GM12878 (cell line): Measurements from ENCODE around the gene MRPL54. TPM values are rescaled to one million over a fixed set of nuclear protein-coding genes. Genes with fewer than 3 reads are reported as not detected.

ENCODE experiments used
- ATAC-seq: fragments of 200-7000 bp; cut with Tn5 transposase; 3 replicates; pipeline ENCODE4 v1.9.1; 2020; ENCODE audit warnings: mild to moderate bottlenecking, moderate library complexity
- BruUV-seq: library from RNA; stranded (reverse); fragments of 400-500 nt; replicated peaks from 2 replicates; lab custom pipeline; 2021; lab: Mats Ljungman, UMichigan
- CTCF ChIA-PET: fragments of 300-600 bp; sonication (Branson Sonifier 250); formaldehyde crosslinking; extraction: SDS; loops from one replicate; lab custom pipeline; 2021; ENCODE audit warnings: inconsistent platforms; lab: Yijun Ruan, JAX
- POLR2A ChIA-PET: fragments of 350-600 bp; formaldehyde crosslinking; extraction: SDS; loops from one replicate; lab custom pipeline; 2021; ENCODE audit warnings: inconsistent platforms; lab: Charles Lee
- RAD21 ChIA-PET: fragments of 300-600 bp; sonication (Branson Sonifier 250); formaldehyde crosslinking; loops from one replicate; lab custom pipeline; 2023; ENCODE audit warnings: antibody characterized with exemption; ENCODE audit not compliant: unreplicated experiment; lab: Charles Lee
- SMC1A ChIA-PET: fragments of 300-600 bp; sonication (Branson Sonifier 250); formaldehyde crosslinking; loops from one replicate; lab custom pipeline; 2023; ENCODE audit not compliant: unreplicated experiment, uncharacterized antibody; lab: Charles Lee
- DNase-seq: peaks from one replicate; pipeline ENCODE4 v3.0.0-alpha.2; 2011; ENCODE audit warnings: low read depth, low spot score
- FAIRE-seq: peaks from 3 replicates; lab custom pipeline; 2011; peaks lifted over from hg19 to GRCh38; lab: Jason Lieb, UNC
- H2AFZ ChIP-seq: 2 replicates; pipeline ENCODE4 v1.6.0; 2011; ENCODE audit warnings: low read depth, low read length, control low read depth; ENCODE audit not compliant: control insufficient read depth
- H3K27ac ChIP-seq: 2 replicates; pipeline ENCODE4 v1.5.1; 2011; ENCODE audit warnings: control low read depth; ENCODE audit not compliant: control insufficient read depth, insufficient read depth
- H3K27me3 ChIP-seq, 2 experiments: replicated peaks in 1 of 2; 2 replicates each; pipeline versions ENCODE4 v1.6.0 to v1.6.1; 2011; ENCODE audit warnings: low read length in 1 of 2; ENCODE audit not compliant: control insufficient read depth in 2 of 2, insufficient read depth in 2 of 2
- H3K36me3 ChIP-seq, 2 experiments: 2 replicates each; pipeline ENCODE4 v1.5.1; 2011; ENCODE audit warnings: low read length in 1 of 2; ENCODE audit not compliant: control insufficient read depth in 2 of 2, insufficient read depth in 2 of 2
- H3K4me1 ChIP-seq: 2 replicates; pipeline ENCODE4 v1.6.1; 2011; ENCODE audit warnings: mild to moderate bottlenecking, low read length, moderate library complexity, mixed read lengths; ENCODE audit not compliant: control insufficient read depth, insufficient read depth
- H3K4me2 ChIP-seq: 2 replicates; pipeline ENCODE4 v1.6.0; 2011; ENCODE audit warnings: control low read depth; ENCODE audit not compliant: control insufficient read depth, insufficient read depth
- H3K4me3 ChIP-seq: fragments of 200-600 bp; sonication (generic); 2 replicates; pipeline ENCODE4 v1.5.1; 2016
- H3K79me2 ChIP-seq: 2 replicates; pipeline ENCODE4 v1.6.0; 2011; ENCODE audit warnings: low read length; ENCODE audit not compliant: control insufficient read depth, insufficient read depth
- H3K9ac ChIP-seq: 2 replicates; pipeline ENCODE4 v1.8.0; 2011; ENCODE audit warnings: low read length, control low read depth, mixed read lengths; ENCODE audit not compliant: control insufficient read depth, insufficient read depth
- H3K9me3 ChIP-seq: replicated peaks from 3 replicates; pipeline ENCODE4 v1.5.1; 2011; ENCODE audit warnings: mild to moderate bottlenecking, low read length; ENCODE audit not compliant: control insufficient read depth, insufficient read depth
- H4K20me1 ChIP-seq: 2 replicates; pipeline ENCODE4 v1.6.0; 2011; ENCODE audit not compliant: control insufficient read depth, insufficient read depth
- LARP7 ChIP-seq: fragments of 450-650 bp; IDR thresholded peaks from 2 replicates; pipeline ENCODE4 v1.6.1; 2017; ENCODE audit warnings: mild to moderate bottlenecking
- RFX5 ChIP-seq: IDR thresholded peaks from 2 replicates; pipeline ENCODE4 v1.6.1; 2011; ENCODE audit warnings: low read depth, low read length, improper control_type of control experiment
- SIN3A ChIP-seq: IDR thresholded peaks from 2 replicates; pipeline ENCODE4 v1.6.1; 2012; ENCODE audit warnings: low read depth, low read length, improper control_type of control experiment
- SUPT20H ChIP-seq: IDR thresholded peaks from 2 replicates; pipeline ENCODE4 v1.6.1; 2011; ENCODE audit warnings: low read depth, mild to moderate bottlenecking, low read length, moderate library complexity, borderline replicate concordance; ENCODE audit not compliant: control insufficient read depth
- WGBS: methylation state at CpG from one replicate; pipeline ENCODE4 v1.1.6; 2016; ENCODE audit warnings: low lambda C conversion rate; ENCODE audit not compliant: insufficient replicate concordance, insufficient coverage; ENCODE audit errors: missing lambda C conversion rate; 5-methylcytosine and 5-hydroxymethylcytosine counted together
- in situ Hi-C: fragments of 300-500 bp; cut with MboI; formaldehyde crosslinking; loops from 9 replicates; pipeline ENCODE4 v1.14.3; 2018; ENCODE audit warnings: mixed read lengths
- intact Hi-C: fragments of 100-400 bp; cut with micrococcal nuclease; formaldehyde crosslinking; loops from one replicate; pipeline ENCODE4 v1.14.2; 2022; ENCODE audit not compliant: unreplicated experiment
- polyA plus RNA-seq, 11 experiments: library from polyadenylated mRNA; depleted of rRNA in 4 of 11; unstranded in 6 of 11; stranded (reverse) in 5 of 11; fragments of >200 nt; fragmentation: Nextera tagmentation in 4 of 11; fragmentation: Illumina TruSeq in 1 of 11; extraction: Ambion mirVana in 4 of 11; extraction: Trizol in 1 of 11; gene quantifications; 1 replicate in 1 of 11; 2 replicates in 10 of 11; pipeline versions ENCODE4 v1.2.1 to v1.2.3, GENCODE V29; 2011 to 2016; ENCODE audit warnings: inconsistent platforms in 2 of 11, missing spikeins in 2 of 11, low read depth in 1 of 11
- total RNA-seq, 4 experiments: library from RNA; depleted of rRNA in 3 of 4; stranded (reverse); fragments of >200 nt in 3 of 4; fragmentation: Illumina TruSeq in 1 of 4; extraction: Trizol in 1 of 4; gene quantifications; 2 replicates each; pipeline versions ENCODE4 v1.2.1 to v1.2.3, GENCODE V29; 2013 to 2021
- TF ChIP-seq, protein P1 (sequence below), 3 experiments: IDR thresholded peaks in 2 of 3; conservative IDR thresholded peaks in 1 of 3; 2 replicates each; pipeline ENCODE4 v1.5.1; 2011; ENCODE audit warnings: low read depth in 3 of 3, low read length in 3 of 3, mild to moderate bottlenecking in 3 of 3, control low read depth in 2 of 3, moderate library complexity in 2 of 3, inconsistent platforms in 1 of 3, mixed read lengths in 1 of 3; ENCODE audit not compliant: control insufficient read depth in 2 of 3, insufficient read depth in 1 of 3; ENCODE audit errors: extremely low read depth in 1 of 3
- TF ChIP-seq, protein P2 (sequence below): fragments of 450-650 bp; conservative IDR thresholded peaks from 2 replicates; pipeline ENCODE4 v1.6.1; 2017; ENCODE audit warnings: mild to moderate bottlenecking, moderate library complexity

MRPL54 gene
- total and polyA plus RNA-seq, 10 of the 15 experiments (the other 5 are each of a cell fraction or from before 2014, with no cell fraction given), result 3.1 to 98.7 (median 75.2) TPM

DNA sequence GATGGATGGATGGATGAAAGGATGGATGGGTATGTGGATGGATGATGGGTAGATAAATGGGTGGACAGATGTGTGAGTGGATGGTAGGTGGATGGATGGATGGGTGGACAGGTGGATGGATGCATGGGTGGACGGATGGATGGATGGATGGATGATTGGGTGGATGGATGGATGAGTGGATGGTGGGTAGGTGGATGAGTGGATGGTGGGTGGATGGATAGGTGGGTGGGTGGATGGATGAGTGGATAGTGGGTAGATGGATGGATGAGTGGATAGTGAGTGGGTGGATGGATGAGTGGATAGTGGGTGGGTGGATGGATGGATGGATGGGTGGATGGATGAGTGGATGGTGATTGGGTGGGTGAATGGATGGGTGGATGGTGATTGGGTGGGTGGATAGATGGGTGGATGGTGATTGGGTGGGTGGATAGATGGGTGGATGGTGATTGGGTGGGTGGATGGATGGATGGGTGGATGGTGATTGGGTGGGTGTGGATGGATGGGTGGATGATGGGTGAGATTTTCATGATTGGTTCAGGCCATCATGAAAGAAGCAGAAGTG is 14.1 kb downstream of the MRPL54 start:
- no peaks in the 10 kb centered on the region; the same call in 2 of the 3 replicates for H3K9me3 ChIP-seq
- POLR2A ChIA-PET, result no interaction called here
- 44% methylated on average over 1 of the region's 1 CpG for WGBS
- no peak for DNase-seq
- no peak overlapping the region for H3K9ac ChIP-seq
- CTCF ChIA-PET, result no interaction called here
- H2AFZ ChIP-seq, result no peak overlapping the region
- no peak overlapping the region for H3K4me3 ChIP-seq
- intact Hi-C loops (no loop called here), in situ Hi-C loops (no loop called here)
- ATAC-seq, result no peak
- no peaks in the 10 kb centered on the region for H3K4me1 ChIP-seq
- no peaks in the 10 kb centered on the region for H3K79me2 ChIP-seq
- H4K20me1 ChIP-seq, result no peaks in the 10 kb centered on the region
- SMC1A ChIA-PET, result no interaction called here
- BruUV-seq, result no TSS peak
- H3K27me3 ChIP-seq, result no peaks in the 10 kb centered on the region
- TF ChIP-seq, protein P1, sequence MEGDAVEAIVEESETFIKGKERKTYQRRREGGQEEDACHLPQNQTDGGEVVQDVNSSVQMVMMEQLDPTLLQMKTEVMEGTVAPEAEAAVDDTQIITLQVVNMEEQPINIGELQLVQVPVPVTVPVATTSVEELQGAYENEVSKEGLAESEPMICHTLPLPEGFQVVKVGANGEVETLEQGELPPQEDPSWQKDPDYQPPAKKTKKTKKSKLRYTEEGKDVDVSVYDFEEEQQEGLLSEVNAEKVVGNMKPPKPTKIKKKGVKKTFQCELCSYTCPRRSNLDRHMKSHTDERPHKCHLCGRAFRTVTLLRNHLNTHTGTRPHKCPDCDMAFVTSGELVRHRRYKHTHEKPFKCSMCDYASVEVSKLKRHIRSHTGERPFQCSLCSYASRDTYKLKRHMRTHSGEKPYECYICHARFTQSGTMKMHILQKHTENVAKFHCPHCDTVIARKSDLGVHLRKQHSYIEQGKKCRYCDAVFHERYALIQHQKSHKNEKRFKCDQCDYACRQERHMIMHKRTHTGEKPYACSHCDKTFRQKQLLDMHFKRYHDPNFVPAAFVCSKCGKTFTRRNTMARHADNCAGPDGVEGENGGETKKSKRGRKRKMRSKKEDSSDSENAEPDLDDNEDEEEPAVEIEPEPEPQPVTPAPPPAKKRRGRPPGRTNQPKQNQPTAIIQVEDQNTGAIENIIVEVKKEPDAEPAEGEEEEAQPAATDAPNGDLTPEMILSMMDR (IDR thresholded peaks at IDR 0.05 in 2 of 3, conservative IDR thresholded peaks at IDR 0.05 in 1 of 3; ENCODE audit: control insufficient read depth in 2 of 3, extremely low read depth in 1 of 3, insufficient read depth in 1 of 3, low read depth in 3 of 3, low read length in 3 of 3), result no peak
- TF ChIP-seq, all 136 proteins: peak for 0
- RAD21 ChIA-PET, result no interaction called here
- FAIRE-seq, result no peak
- Histone ChIP-seq H3K4me2 (no peak overlapping the region), H3K27ac (no peak overlapping the region), H3K36me3 (no peaks in the 10 kb centered on the region)

DNA sequence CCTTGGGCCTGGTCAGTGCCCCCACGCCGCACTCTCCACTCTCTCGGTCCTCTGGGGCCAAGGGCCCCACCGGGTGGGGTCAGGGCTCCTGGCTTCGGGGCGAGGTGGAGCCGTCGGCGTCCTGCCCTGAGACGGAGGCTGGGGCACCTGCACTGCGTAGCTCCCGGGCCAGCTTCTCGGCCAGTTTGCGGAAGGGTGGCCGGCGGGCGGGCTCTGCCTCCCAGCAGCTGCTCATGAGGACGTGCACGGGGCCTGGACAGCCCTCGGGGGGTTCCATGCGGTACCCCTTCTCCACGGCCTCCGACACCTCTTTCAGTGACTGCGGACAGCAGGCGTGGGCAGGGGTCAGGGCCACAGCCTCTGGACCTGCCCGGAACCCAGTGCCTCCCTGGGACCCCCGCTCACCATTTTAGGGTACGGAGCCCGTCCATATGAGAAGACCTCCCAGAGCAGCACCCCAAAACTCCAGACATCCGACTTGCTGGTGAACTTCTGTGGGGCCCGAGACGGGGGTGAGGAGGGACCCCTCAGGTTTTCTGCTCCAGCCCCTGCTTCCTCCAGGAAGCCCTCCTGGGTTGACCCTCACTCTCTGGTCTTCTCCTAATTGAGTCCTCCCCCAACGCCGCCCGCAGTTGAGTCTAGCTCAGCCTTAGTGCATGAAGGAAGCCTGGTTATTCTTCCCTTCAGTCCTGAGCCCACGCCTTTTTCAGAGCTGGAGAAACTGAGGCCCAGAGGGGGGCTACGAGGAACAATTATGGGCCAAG is 15.8 kb downstream of the MRPL54 start:
- Histone ChIP-seq H3K4me1 (no peaks in the 10 kb centered on the region), H3K79me2 (no peaks in the 10 kb centered on the region), H3K36me3 (no peaks in the 10 kb centered on the region), H3K4me3 (no peak overlapping the region), H2AFZ (no peak overlapping the region), H3K4me2 (no peak overlapping the region), H3K9ac (no peak overlapping the region), H3K27me3 (no peaks in the 10 kb centered on the region), H3K27ac (no peak overlapping the region), H3K9me3 (no peaks in the 10 kb centered on the region; the same call in 2 of the 3 replicates), H4K20me1 (no peaks in the 10 kb centered on the region)
- WGBS, result 72% methylated on average over 35 of the region's 37 CpGs
- ChIA-PET SMC1A (no interaction called here), CTCF (no interaction called here), POLR2A (no interaction called here), RAD21 (no interaction called here)
- intact Hi-C loops, result no loop called here
- FAIRE-seq, result no peak
- in situ Hi-C loops, result no loop called here
- BruUV-seq, result no TSS peak
- no peak for DNase-seq
- ATAC-seq, result no peak
- TF ChIP-seq, protein P1 (IDR thresholded peaks at IDR 0.05 in 2 of 3, conservative IDR thresholded peaks at IDR 0.05 in 1 of 3; ENCODE audit: control insufficient read depth in 2 of 3, extremely low read depth in 1 of 3, insufficient read depth in 1 of 3, low read depth in 3 of 3, low read length in 3 of 3), result no peak
- no peak for TF ChIP-seq LARP7
- TF ChIP-seq SIN3A, result no peak
- TF ChIP-seq, protein P2, sequence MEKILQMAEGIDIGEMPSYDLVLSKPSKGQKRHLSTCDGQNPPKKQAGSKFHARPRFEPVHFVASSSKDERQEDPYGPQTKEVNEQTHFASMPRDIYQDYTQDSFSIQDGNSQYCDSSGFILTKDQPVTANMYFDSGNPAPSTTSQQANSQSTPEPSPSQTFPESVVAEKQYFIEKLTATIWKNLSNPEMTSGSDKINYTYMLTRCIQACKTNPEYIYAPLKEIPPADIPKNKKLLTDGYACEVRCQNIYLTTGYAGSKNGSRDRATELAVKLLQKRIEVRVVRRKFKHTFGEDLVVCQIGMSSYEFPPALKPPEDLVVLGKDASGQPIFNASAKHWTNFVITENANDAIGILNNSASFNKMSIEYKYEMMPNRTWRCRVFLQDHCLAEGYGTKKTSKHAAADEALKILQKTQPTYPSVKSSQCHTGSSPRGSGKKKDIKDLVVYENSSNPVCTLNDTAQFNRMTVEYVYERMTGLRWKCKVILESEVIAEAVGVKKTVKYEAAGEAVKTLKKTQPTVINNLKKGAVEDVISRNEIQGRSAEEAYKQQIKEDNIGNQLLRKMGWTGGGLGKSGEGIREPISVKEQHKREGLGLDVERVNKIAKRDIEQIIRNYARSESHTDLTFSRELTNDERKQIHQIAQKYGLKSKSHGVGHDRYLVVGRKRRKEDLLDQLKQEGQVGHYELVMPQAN, result no peak
- no peak for TF ChIP-seq RFX5
- TF ChIP-seq SUPT20H, result no peak
